Lower leg skin (tissue), 3 donors: ENCODE data around the gene CAND1.

Source experiments
- POLR2A ChIP-seq, 2 donors: fragments of 450-650 bp; IDR thresholded peaks; one replicate each; pipeline ENCODE4 v1.6.1; 2016 to 2017; ENCODE audit warnings: antibody characterized with exemption in 2 of 2, mild to moderate bottlenecking in 1 of 2, moderate library complexity in 1 of 2
- TF ChIP-seq, protein P1 (sequence below), 3 donors: fragments of 450-650 bp; IDR thresholded peaks; one replicate each; pipeline ENCODE4 v1.5.1; 2016; ENCODE audit warnings: antibody characterized with exemption in 3 of 3, mild to moderate bottlenecking in 3 of 3, moderate library complexity in 2 of 3

- TF ChIP-seq, protein P1, sequence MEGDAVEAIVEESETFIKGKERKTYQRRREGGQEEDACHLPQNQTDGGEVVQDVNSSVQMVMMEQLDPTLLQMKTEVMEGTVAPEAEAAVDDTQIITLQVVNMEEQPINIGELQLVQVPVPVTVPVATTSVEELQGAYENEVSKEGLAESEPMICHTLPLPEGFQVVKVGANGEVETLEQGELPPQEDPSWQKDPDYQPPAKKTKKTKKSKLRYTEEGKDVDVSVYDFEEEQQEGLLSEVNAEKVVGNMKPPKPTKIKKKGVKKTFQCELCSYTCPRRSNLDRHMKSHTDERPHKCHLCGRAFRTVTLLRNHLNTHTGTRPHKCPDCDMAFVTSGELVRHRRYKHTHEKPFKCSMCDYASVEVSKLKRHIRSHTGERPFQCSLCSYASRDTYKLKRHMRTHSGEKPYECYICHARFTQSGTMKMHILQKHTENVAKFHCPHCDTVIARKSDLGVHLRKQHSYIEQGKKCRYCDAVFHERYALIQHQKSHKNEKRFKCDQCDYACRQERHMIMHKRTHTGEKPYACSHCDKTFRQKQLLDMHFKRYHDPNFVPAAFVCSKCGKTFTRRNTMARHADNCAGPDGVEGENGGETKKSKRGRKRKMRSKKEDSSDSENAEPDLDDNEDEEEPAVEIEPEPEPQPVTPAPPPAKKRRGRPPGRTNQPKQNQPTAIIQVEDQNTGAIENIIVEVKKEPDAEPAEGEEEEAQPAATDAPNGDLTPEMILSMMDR (IDR thresholded peaks at IDR 0.05): no peak
- TF ChIP-seq POLR2A (IDR thresholded peaks at IDR 0.05): no peak
Observed at GRCh38 chr12:67367843-67368242, 98.7 kb downstream of the CAND1 start.
